ENCODE measurements around the gene BEND3. TPM values are rescaled to one million over a fixed set of nuclear protein-coding genes. Genes with fewer than 3 reads are reported as not detected.
"Not testable (repeated sequence)": the region's sequence is repeated elsewhere in the genome, so short reads cannot be mapped to it uniquely, and the experiment has no call there.

The BEND3 gene
- under 1 TPM; 0.04 to 0.46 (median 0.17) TPM for polyA plus RNA-seq

DNA sequence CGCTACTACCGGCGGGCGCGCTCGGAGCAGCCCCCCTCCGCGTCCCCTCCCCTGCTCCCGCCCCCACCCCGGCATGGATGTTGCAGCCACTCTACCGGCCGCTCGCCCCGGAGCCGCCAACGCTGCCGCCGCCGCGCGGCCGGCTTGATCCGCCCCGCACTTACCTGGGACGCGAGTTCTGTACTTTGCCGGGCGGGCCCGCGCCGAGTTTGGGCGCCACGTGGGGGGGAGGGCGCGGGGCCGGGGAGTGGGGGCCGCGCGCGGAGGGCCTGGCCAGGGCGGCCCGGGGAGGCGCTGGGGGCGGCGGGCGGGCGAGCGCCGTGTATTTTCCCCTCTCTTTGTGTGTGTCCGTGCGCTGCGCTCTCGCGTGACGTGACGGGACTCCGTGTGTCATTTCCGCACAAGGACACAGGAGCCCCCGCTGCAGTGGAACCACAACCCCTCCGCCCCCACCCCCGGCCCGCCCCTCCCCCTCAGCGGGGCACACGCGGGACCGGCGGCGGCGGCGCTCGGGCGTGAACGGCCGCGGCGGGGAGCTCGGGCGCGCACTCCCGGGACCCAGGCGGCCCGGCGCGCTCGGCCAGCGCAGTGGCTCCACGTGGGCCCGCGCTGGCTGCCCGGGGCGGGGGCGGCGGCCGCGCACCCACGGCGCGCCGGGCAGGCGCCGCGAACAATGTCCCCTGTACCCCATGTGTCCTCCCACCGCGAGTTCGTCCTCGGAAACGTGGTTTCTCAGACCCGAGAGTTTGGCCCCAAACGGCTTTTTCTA is at the start of gene BEND3:
BEND3 (minus strand) TSS at position 590 of the 769 bp plus-strand sequence. CDS start 16,230 bp downstream, outside the sequence.
- Mint-ChIP-seq H3K4me3 (peak within 1 kb of the TSS; percentile 83 to 87 (median 85)), H3K9me3 (no peaks in the 10 kb centered on the region), H3K27me3 (ENCODE audit: low read depth in 3 of 3) (peaks cover 9 to 12% (median 11%) of the 10 kb centered on the region in 3 donors), H3K4me1 (peaks cover 14 to 21% of the 10 kb centered on the region in 2 donors), H3K27ac (no peak within 1 kb of the TSS), H3K36me3 (no peaks in the 10 kb centered on the region)
- peak; percentile 33 to 49 (median 40) for DNase-seq

DNA sequence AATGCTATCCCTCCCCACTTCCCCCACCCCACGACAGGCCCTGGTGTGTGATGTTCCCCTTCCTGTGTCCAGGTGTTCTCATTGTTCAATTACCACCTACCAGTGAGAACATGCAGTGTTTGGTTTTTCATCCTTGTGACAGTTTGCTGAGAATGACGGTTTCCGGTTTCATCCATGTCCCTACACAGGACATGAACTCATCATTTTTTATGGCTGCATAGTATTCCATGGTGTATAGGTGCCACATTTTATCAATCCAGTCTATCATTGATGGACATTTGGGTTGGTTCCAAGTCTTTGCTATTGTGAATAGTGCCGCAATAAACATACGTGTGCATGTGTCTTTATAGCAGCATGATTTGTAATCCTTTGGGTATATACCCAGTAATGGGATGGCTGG is 49.0 kb upstream of the BEND3 start:
- H3K36me3 Mint-ChIP-seq, H3K9me3 Mint-ChIP-seq: not testable (repeated sequence)

DNA sequence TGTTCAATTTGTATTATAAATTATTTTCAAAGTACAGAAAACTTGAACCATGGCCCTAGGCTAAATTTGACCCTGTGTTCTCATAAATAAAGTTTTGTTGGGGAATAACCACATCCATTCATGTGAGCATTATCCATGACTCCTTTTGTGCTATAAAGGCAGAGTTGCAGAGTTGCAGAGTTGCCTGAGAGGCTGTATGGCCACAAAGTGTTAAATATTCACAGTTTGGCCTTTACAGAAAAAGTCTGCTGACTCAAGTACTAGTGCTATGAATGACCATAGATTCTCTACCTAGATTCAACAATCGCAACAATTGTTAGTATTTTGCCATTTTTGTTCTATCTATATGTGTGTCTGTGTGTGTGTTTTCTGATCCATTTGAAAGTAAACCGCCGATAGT is 46.2 kb upstream of the BEND3 start:
- H3K4me1 Mint-ChIP-seq = no peaks in the 10 kb centered on the region
- DNase-seq = no peak
- no peaks in the 10 kb centered on the region for H3K36me3 Mint-ChIP-seq
- no peaks in the 10 kb centered on the region for H3K9me3 Mint-ChIP-seq
- no peak overlapping the region for H3K4me3 Mint-ChIP-seq
- H3K27me3 Mint-ChIP-seq (ENCODE audit: low read depth in 3 of 3) = no peaks in the 10 kb centered on the region
- no peak overlapping the region for H3K27ac Mint-ChIP-seq

More for the DNA sequence above, 49.0 kb upstream of the BEND3 start:
- H3K4me3 Mint-ChIP-seq; H3K27ac Mint-ChIP-seq; DNase-seq; H3K27me3 Mint-ChIP-seq (ENCODE audit: low read depth in 3 of 3); H3K4me1 Mint-ChIP-seq: not testable (repeated sequence)

DNA sequence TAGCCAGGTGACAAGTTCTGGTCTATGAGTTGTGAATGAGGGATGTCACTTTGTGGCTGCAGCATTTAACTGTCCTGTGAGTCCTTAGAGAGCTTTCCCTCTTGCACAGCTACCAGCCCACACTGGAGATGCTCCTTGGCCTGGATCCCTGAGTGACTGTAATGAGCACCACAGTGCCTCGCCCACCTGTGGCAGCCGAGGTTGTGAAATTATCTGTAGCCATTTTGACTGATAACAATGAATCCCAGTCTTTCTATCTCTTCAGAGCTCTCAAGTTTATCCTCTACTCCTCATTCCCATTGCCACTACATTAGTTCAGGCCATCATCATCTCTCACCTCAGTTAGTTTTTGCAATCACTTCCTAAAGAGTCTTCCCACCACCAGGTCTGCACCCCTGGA is 41.3 kb upstream of the BEND3 start:
- no peak overlapping the region for H3K4me3 Mint-ChIP-seq
- H3K27me3 Mint-ChIP-seq (ENCODE audit: low read depth in 3 of 3) = peaks cover 0 to 2% (median 0%) of the 10 kb centered on the region in 3 donors
- H3K4me1 Mint-ChIP-seq = no peaks in the 10 kb centered on the region
- no peaks in the 10 kb centered on the region for H3K9me3 Mint-ChIP-seq
- no peak overlapping the region for H3K27ac Mint-ChIP-seq
- H3K36me3 Mint-ChIP-seq = peaks cover 0 to 3% (median 0%) of the 10 kb centered on the region in 3 donors
- no peak for DNase-seq

DNA sequence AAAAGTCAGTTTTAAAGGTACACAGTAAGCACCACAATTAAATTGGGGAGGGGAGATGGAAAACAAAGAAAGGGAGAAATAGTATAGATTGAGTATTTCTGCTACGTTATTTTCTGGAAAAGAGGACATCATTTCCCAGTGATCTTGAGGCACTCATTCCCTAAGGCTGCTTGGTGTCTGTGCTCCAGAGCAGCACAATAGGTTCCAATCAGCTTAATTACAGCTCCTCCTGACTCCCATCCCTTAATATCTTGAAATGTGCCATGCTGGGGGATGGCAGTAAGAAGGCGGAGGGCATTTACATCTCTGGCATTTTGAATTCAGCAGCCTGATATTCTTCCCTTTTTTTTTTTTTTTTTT is 39.5 kb upstream of the BEND3 start:
- peak overlapping the region in 1 of 6 donors; percentile 14 for H3K27ac Mint-ChIP-seq
- H3K36me3 Mint-ChIP-seq = peaks cover 0 to 4% (median 3%) of the 10 kb centered on the region in 3 donors
- H3K9me3 Mint-ChIP-seq = no peaks in the 10 kb centered on the region
- no peak overlapping the region for H3K4me3 Mint-ChIP-seq
- peaks cover 1 to 2% (median 2%) of the 10 kb centered on the region in 3 donors for H3K27me3 Mint-ChIP-seq (ENCODE audit: low read depth in 3 of 3)
- H3K4me1 Mint-ChIP-seq = no peaks in the 10 kb centered on the region
- no peak for DNase-seq

DNA sequence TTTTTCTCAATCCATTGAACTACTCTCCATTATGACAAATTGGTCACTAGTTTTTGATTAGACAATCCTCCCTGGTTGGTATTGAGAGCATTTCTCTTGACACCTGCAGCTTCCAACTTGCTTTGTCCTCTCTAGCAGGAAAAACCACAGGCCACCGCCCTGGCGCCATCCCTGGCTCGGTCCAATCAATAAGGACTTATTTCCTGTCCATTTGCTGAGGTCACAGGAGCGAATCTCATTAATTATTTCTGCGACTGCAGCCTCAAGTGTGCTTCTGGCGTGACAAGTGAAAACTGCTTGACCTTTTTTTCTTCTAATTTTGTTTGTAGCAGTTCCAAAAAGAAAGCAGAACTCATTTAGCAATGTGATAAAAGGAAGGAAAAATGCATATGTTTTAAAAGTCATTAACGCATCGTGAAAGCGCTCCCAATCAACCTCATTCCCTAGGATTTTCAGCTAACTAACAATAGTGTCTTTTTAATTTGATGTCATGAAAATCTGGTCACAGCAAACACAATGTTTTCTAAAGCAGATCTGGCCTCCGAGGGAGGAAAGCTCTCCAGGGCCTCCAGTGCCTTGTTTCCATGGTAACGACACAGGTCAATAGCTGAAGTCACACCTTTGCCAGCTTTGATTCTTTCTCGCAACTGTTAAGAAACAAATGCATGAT is 39.0 kb upstream of the BEND3 start:
- Mint-ChIP-seq H3K36me3 (peaks cover 0 to 4% (median 3%) of the 10 kb centered on the region in 3 donors), H3K9me3 (no peaks in the 10 kb centered on the region), H3K4me1 (no peaks in the 10 kb centered on the region), H3K27me3 (ENCODE audit: low read depth in 3 of 3) (peaks cover 1 to 2% (median 2%) of the 10 kb centered on the region in 3 donors), H3K27ac (peak overlapping the region in 1 of 6 donors; percentile 14), H3K4me3 (no peak overlapping the region)
- no peak for DNase-seq

DNA sequence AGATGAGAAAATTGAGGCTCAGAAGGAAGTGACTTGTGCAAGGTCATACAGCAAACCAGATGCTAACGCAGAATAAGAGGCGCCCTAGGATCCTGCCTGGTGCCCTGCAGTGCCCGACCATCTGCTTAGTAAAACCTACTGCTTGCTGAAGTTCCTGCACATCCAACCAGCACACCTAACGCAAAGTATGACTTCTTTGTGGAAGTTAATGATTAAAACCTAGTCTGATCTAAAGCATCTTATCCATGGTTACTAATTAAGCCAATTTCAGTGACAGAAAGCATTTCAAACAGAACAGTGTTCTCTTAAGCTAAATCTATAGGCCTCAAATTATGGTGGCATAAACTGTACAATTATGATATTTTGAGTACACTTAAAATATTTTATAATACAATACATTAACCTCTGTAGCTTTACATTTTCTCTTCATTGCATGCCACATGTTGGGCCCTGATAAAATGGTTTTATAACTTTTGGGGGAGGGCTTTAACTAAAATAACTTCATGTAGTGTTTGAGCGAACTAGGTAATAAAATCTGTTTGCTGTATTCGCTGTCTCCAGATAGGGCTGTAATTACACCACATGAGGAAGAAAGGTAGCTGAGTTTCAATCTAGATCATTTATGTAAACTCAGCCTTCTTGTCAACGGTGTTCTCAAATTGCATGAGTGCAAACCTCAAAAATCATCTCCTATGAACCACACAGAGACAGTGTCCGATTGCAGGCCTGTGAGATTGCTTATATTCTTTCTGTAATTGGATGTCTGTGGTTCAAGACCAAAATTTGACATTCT is 37.5 kb upstream of the BEND3 start:
- Mint-ChIP-seq H3K4me1 (no peaks in the 10 kb centered on the region), H3K9me3 (no peaks in the 10 kb centered on the region), H3K4me3 (no peak overlapping the region), H3K36me3 (peaks cover 3 to 4% (median 3%) of the 10 kb centered on the region in 3 donors), H3K27me3 (ENCODE audit: low read depth in 3 of 3) (peaks cover 1 to 2% (median 2%) of the 10 kb centered on the region in 3 donors), H3K27ac (no peak overlapping the region)
- DNase-seq = no peak

DNA sequence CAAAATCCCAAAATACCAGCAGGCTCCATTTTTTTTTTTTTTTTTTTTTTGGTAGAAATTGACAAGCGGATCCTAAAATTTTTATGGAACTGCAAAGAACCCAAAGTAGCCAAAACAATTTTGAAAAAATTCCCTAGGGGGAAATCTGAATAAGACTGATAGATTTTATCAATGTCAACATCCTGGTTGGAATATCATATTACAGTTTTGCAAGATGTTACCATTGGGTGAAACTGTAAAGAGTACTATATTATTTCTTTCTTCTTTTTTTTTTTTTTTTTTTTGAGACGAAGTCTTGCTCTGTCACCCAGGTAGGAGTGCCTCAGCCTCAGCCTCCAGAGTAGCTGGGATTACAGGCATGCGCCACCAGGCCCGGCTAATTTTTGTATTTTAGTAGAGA is 29.4 kb upstream of the BEND3 start:
- H3K27ac Mint-ChIP-seq = no peak overlapping the region
- no peaks in the 10 kb centered on the region for H3K9me3 Mint-ChIP-seq
- no peaks in the 10 kb centered on the region for H3K27me3 Mint-ChIP-seq (ENCODE audit: low read depth in 3 of 3)
- H3K36me3 Mint-ChIP-seq = peaks cover 0 to 8% (median 0%) of the 10 kb centered on the region in 3 donors
- H3K4me1 Mint-ChIP-seq = no peaks in the 10 kb centered on the region
- no peak for DNase-seq
- no peak overlapping the region for H3K4me3 Mint-ChIP-seq

DNA sequence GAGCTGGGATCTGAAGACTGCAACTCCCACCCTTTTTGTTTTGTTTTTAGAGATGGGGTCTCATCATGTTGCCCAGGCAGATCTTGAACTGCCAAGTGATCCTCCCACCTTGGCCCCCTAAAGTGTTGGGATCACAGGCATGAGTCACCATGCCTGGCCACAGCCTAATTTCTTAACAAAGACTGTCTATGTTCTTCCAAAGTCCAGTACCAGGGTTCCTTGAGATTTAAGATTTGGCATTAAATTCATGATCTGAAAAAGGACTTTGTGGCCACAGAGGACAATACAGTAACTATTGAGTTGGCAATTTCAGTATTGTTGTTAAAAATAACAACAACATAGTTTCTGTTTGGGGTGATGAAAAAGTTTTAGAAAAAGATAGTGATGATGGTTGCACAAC is 28.7 kb upstream of the BEND3 start:
- DNase-seq = no peak
- H3K27me3 Mint-ChIP-seq (ENCODE audit: low read depth in 3 of 3) = no peaks in the 10 kb centered on the region
- H3K9me3 Mint-ChIP-seq = no peaks in the 10 kb centered on the region
- no peak overlapping the region for H3K27ac Mint-ChIP-seq
- H3K36me3 Mint-ChIP-seq = peaks cover 0 to 8% (median 0%) of the 10 kb centered on the region in 3 donors
- H3K4me1 Mint-ChIP-seq = no peaks in the 10 kb centered on the region
- H3K4me3 Mint-ChIP-seq = no peak overlapping the region

DNA sequence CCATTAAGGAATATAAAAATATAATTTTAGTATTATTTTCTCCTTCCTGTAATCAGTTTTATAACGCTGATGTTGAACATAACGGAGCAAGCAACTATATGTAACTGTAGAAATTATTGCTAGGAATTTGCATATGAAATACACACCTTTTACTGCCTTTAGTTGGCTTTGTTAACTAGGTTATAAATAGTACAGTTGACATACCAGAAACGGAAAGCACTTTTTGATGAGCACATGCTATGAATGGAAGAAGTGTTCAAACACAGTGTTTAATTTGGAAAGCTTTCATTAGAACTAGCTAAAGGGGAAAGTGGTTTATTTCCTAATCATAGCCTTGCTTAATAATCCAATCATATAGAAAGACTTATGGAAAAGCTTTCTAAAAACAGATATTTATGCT is 25.3 kb upstream of the BEND3 start:
- Mint-ChIP-seq H3K9me3 (no peaks in the 10 kb centered on the region), H3K4me3 (no peak overlapping the region), H3K27ac (no peak overlapping the region), H3K36me3 (peaks cover 0 to 4% (median 0%) of the 10 kb centered on the region in 3 donors), H3K4me1 (no peaks in the 10 kb centered on the region), H3K27me3 (ENCODE audit: low read depth in 3 of 3) (peaks cover 0 to under 1% (median 0%) of the 10 kb centered on the region in 3 donors)
- DNase-seq = no peak

DNA sequence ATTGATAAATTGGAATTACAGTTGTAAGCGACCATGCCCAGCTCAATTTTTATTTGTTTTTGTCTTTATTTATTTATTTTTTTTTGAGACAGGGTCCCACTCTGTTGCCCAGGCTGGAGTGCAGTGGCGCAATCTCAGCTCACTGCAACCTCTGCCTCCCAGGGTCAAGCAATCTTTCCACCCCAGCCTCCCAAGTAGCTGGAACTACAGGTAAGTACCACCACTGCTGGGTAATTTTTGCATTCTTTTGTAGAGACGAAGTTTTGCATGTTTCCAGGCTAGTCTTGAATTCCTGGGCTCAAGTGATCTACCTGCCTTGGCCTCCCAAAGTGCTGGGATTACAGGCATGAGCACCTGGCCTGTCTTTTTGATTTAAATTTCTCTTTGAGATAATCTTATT is 21.0 kb upstream of the BEND3 start:
- not testable (repeated sequence) for H3K4me1 Mint-ChIP-seq; H3K27me3 Mint-ChIP-seq (ENCODE audit: low read depth in 3 of 3); H3K9me3 Mint-ChIP-seq; DNase-seq; H3K27ac Mint-ChIP-seq; H3K4me3 Mint-ChIP-seq; H3K36me3 Mint-ChIP-seq

DNA sequence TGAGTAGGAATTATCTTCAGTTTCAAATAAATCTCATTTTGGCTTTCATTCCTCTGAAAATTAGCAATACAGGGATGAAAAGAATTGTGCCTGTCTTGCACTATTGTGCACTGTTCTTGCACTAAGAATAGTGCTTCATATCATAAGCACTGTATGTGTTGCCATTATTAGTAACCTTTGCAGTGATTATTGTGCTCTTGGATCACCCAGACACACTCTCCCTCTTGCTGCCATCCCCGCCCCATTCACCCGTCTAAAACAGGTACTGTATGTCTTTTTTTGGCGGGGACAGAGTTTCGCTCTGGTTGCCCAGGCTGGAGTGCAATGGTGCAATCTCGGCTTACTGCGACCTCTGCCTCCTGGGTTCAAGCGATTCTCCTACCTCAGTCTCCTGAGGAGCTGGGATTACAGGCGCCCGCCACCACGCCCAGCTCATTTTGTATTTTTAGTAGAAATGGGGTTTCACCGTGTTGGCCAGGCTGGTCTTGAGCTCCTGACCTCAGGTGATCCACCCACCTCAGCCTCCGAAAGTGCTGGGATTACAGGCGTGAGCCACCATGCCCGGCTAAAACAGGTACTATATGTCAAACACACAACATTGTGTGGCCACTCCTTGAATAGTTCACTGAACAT is 19.8 kb upstream of the BEND3 start:
- not testable (repeated sequence) for H3K4me3 Mint-ChIP-seq, DNase-seq

DNA sequence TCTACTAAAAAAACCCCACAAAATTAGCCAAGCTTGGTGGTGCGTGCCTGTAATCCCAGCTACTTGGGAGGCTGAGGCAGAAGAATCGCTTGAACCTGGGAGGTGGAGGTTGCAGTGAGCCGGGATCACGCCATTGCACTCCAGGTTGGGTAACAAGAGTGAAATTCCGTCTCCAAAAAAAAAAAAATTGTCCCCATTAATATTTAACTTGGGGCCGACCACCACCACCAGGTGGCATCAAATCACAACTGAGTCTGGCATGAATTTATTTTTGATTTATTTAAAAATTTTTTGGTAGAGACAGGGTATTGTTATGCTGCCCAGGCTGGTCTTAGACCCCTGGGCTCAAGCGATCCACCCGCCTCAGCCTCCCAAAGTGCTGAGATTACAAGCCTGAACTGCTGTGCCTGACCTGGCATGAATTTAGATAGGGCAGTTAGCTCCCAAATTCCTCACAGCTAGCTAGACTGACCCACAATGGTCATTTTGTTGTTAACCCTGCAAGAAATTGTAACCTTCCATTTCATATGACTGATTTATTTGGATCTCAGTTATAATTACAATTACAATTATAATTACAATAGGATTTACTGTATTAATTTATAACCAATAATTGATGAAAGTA is 17.1 kb upstream of the BEND3 start:
- no peak overlapping the region for H3K4me3 Mint-ChIP-seq
- peaks cover 0 to 2% (median 1%) of the 10 kb centered on the region in 3 donors for H3K27me3 Mint-ChIP-seq (ENCODE audit: low read depth in 3 of 3)
- no peaks in the 10 kb centered on the region for H3K4me1 Mint-ChIP-seq
- H3K27ac Mint-ChIP-seq = no peak overlapping the region
- no peak for DNase-seq
- peaks cover 0 to 1% (median 0%) of the 10 kb centered on the region in 6 donors for H3K9me3 Mint-ChIP-seq
- no peaks in the 10 kb centered on the region for H3K36me3 Mint-ChIP-seq

More for the DNA sequence above, 19.8 kb upstream of the BEND3 start:
- not testable (repeated sequence) for H3K4me1 Mint-ChIP-seq; H3K36me3 Mint-ChIP-seq; H3K27me3 Mint-ChIP-seq (ENCODE audit: low read depth in 3 of 3); H3K9me3 Mint-ChIP-seq; H3K27ac Mint-ChIP-seq
